ENCODE results near the gene LEF1. TPM values are rescaled to one million over a fixed set of nuclear protein-coding genes. Genes with fewer than 3 reads are reported as not detected.

Gene LEF1
- 0.08 to 0.24 TPM (median 0.16 TPM) in 4 of 5 replicates, not detected in the other for total RNA-seq (2022; extraction: Qiagen RNA extraction)

GRCh38 chr4:108168671-108169523, at the start of gene LEF1:
Gene LEF1, minus strand, starts transcription at chr4:108168932. Its CDS starts 1,165 bp downstream, at chr4:108167767.

Other genes with a start within 250 kb of the LEF1 start
- gene CYP2U1, start 237.4 kb downstream of the LEF1 start, total RNA-seq (2022; extraction: Qiagen RNA extraction) = 1.3 to 1.8 TPM (median 1.6 TPM) in 5 replicates
- gene HADH, start 179.0 kb downstream of the LEF1 start, total RNA-seq (2022; extraction: Qiagen RNA extraction) = 19.9 to 25.1 TPM (median 23.0 TPM) in 5 replicates